OCI-LY3 (cell line): ENCODE data around the gene CGREF1.

Source experiments
- H2AFZ ChIP-seq: fragments of 200-600, 300-600 bp; shearing (Covaris generic); 2 replicates; pipeline ENCODE4 v1.6.0; 2014; ENCODE audit warnings: antibody characterized with exemption, low read depth, low read length
- H3K27ac ChIP-seq: fragments of 200-600, 300-600 bp; sonication (generic); 2 replicates; pipeline ENCODE4 v1.5.1; 2014; ENCODE audit warnings: mild to moderate bottlenecking, low read length, moderate library complexity, mixed read lengths
- H3K27me3 ChIP-seq: fragments of 200-600, 300-600 bp; sonication (generic); 2 replicates; pipeline ENCODE4 v1.6.1; 2014; ENCODE audit warnings: low read depth, low read length, mixed read lengths
- H3K36me3 ChIP-seq: fragments of 200-600, 300-600 bp; sonication (generic); replicated peaks from 2 replicates; pipeline ENCODE3; 2014; ENCODE audit warnings: low read depth, low read length, mixed read lengths
- H3K4me1 ChIP-seq: fragments of 300-600, 200-600 bp; sonication (generic); 2 replicates; pipeline ENCODE4 v1.6.1; 2014; ENCODE audit warnings: low read length, mixed read lengths
- H3K4me2 ChIP-seq: fragments of 200-600, 300-600 bp; sonication (generic); 2 replicates; pipeline ENCODE4 v1.6.1; 2014; ENCODE audit warnings: low read length, mixed read lengths
- H3K4me3 ChIP-seq: fragments of 300-600, 200-600 bp; sonication (generic); 2 replicates; pipeline ENCODE4 v1.5.1; 2014; ENCODE audit warnings: antibody characterized with exemption, mild to moderate bottlenecking, low read length, moderate library complexity
- H3K79me2 ChIP-seq: fragments of 300-600, 200-600 bp; shearing (Covaris generic); 2 replicates; pipeline ENCODE4 v1.6.1; 2014; ENCODE audit warnings: mild to moderate bottlenecking, low read length, mixed read lengths
- H3K9ac ChIP-seq: fragments of 300-600, 200-600 bp; shearing (Covaris generic); 2 replicates; pipeline ENCODE4 v1.6.0; 2014; ENCODE audit warnings: mild to moderate bottlenecking, low read length, moderate library complexity
- H3K9me3 ChIP-seq: fragments of 200-600, 300-600 bp; shearing (Covaris generic); 2 replicates; pipeline ENCODE4 v1.6.1; 2014; ENCODE audit warnings: low read length, mixed read lengths; ENCODE audit not compliant: insufficient read depth
- H4K20me1 ChIP-seq: fragments of 200-600, 300-600 bp; sonication (generic); 2 replicates; pipeline ENCODE4 v1.6.1; 2016; ENCODE audit warnings: low read length, mixed read lengths; ENCODE audit not compliant: insufficient read depth
- CTCF ChIP-seq: fragments of 200-600, 300-600 bp; sonication (generic); IDR thresholded peaks from 2 replicates; pipeline ENCODE4 v1.5.1; 2014; ENCODE audit warnings: antibody characterized with exemption, low read length, low read depth
- EZH2phosphoT487 ChIP-seq: fragments of 200-600 bp; shearing (Covaris generic); IDR thresholded peaks from 2 replicates; pipeline ENCODE4 v1.6.1; 2018; ENCODE audit warnings: antibody characterized with exemption, mixed run types, low read depth

CGREF1 gene

GRCh38 chr2:27053321-27053720, 65.6 kb downstream of the CGREF1 start:
- no peak overlapping the region for H3K4me2 ChIP-seq
- no peaks in the 10 kb centered on the region for H3K27me3 ChIP-seq
- no peak overlapping the region for H3K27ac ChIP-seq
- H3K79me2 ChIP-seq, result no peaks in the 10 kb centered on the region
- H3K4me1 ChIP-seq, result peaks cover 14% of the 10 kb centered on the region
- H3K9ac ChIP-seq, result no peak overlapping the region
- H3K4me3 ChIP-seq, result no peak overlapping the region
- no peaks in the 10 kb centered on the region for H3K9me3 ChIP-seq
- no peak overlapping the region for H2AFZ ChIP-seq
- TF ChIP-seq EZH2phosphoT487 (no peak), CTCF (no peak)
- no peaks in the 10 kb centered on the region for H4K20me1 ChIP-seq
- peaks cover 19% of the 10 kb centered on the region for H3K36me3 ChIP-seq

- Histone ChIP-seq H3K9me3 (no peaks in the 10 kb centered on the region), H3K9ac (peak overlapping the region; percentile 96), H3K4me2 (peak overlapping the region; percentile 95), H3K27ac (no peak overlapping the region), H3K27me3 (no peaks in the 10 kb centered on the region), H3K4me3 (peak overlapping the region; percentile 91), H3K4me1 (peaks cover 14% of the 10 kb centered on the region), H3K79me2 (no peaks in the 10 kb centered on the region), H4K20me1 (no peaks in the 10 kb centered on the region), H3K36me3 (peaks cover 19% of the 10 kb centered on the region), H2AFZ (peak overlapping the region; percentile 50; the same call in 1 of the 2 replicates)
- TF ChIP-seq EZH2phosphoT487 (no peak), CTCF (no peak)
These were observed 66.9 kb downstream of the CGREF1 start for GRCh38 chr2:27051902-27052645.

- H4K20me1 ChIP-seq, result no peaks in the 10 kb centered on the region
These were observed 67.7 kb downstream of the CGREF1 start, which contains the start of gene AGBL5 for GRCh38 chr2:27050996-27051901. TSS of gene AGBL5 (plus strand) at chr2:27051668. CDS start at chr2:27052959, 1,291 bp downstream.

More at GRCh38 chr2:27050996-27051901, 67.7 kb downstream of the CGREF1 start, which contains the start of gene AGBL5:
- Histone ChIP-seq H3K4me1 (peaks cover 14% of the 10 kb centered on the region), H3K27me3 (no peaks in the 10 kb centered on the region), H3K4me2 (peak within 1 kb of the TSS; percentile 99), H3K27ac (peak within 1 kb of the TSS; percentile 95), H3K4me3 (peak within 1 kb of the TSS; percentile 91), H3K79me2 (no peaks in the 10 kb centered on the region), H3K9ac (peak within 1 kb of the TSS; percentile 96), H2AFZ (peak within 1 kb of the TSS; percentile 77), H3K36me3 (peaks cover 16% of the 10 kb centered on the region), H3K9me3 (no peaks in the 10 kb centered on the region)
- TF ChIP-seq EZH2phosphoT487 (no peak), CTCF (no peak)
